Measurements from ENCODE around the gene VHLL.
"Not testable (repeated sequence)": the region's sequence is repeated elsewhere in the genome, so short reads cannot be mapped to it uniquely, and the experiment has no call there.

Gene VHLL

DNA sequence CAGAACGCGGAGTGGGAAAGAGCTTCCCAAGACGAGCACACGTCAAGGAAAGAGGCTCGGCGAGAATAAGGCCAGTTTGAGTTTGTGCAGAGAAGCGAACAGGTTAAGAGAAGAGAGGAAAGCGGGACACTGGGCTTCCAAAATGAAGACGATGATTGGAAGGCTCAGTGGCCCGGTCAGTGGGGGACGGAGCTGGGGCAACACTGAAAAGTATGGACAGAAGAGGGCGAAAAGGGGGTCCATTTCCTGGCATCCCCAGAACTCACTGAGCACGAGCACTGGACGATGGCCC is 38.7 kb upstream of the VHLL start:
- TF ChIP-seq, protein P1, sequence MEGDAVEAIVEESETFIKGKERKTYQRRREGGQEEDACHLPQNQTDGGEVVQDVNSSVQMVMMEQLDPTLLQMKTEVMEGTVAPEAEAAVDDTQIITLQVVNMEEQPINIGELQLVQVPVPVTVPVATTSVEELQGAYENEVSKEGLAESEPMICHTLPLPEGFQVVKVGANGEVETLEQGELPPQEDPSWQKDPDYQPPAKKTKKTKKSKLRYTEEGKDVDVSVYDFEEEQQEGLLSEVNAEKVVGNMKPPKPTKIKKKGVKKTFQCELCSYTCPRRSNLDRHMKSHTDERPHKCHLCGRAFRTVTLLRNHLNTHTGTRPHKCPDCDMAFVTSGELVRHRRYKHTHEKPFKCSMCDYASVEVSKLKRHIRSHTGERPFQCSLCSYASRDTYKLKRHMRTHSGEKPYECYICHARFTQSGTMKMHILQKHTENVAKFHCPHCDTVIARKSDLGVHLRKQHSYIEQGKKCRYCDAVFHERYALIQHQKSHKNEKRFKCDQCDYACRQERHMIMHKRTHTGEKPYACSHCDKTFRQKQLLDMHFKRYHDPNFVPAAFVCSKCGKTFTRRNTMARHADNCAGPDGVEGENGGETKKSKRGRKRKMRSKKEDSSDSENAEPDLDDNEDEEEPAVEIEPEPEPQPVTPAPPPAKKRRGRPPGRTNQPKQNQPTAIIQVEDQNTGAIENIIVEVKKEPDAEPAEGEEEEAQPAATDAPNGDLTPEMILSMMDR (IDR thresholded peaks at IDR 0.05; ENCODE audit: control insufficient read depth, insufficient read depth, low read depth, low read length, missing control alignments), result no peak
- H3K4me3 ChIP-seq (ENCODE audit: control insufficient read depth, low read depth, low read length), result peak overlapping the region; percentile 56
- DNase-seq (ENCODE audit: low read depth), result no peak

DNA sequence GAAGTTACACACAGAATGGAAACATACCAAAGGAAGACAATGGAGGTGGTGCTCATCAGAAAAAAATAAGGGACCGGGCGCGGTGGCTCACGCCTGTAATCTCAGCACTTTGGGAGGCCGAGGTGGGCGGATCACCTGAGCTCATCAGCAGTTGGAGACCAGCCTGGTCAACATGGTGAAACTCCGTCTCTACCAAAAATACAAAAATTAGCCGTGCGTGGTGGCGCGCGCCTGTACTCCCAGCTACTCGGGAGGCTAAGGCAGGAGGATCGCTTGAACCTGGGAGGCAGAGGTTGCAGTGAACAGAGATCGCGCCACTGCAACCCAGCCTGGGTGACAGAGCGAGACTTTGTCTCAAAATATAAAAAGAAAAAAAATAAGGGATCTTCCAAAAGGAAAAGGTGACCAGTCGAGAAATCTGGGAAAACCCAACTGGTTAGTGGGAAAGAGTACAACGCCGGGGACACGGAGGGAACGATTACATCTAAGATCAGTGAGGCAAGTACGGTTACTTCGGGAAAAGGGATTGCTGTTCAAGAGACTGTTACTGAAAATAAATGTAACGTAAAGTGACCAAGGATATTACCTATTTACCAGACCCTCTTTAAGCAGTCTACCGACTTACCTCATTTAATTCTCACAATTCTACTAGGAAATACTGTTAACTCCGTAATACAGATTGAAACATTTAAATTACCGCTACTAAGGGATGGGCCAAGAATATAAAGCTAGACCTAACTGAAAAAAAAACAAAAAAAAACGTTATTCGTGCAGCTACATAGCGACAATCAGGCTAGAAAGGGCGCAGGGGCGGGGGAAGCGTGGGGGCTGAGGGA is 38.2 kb upstream of the VHLL start:
- no peak for DNase-seq (ENCODE audit: low read depth)
- peak overlapping the region; percentile 56 for H3K4me3 ChIP-seq (ENCODE audit: control insufficient read depth, low read depth, low read length)
- TF ChIP-seq, protein P1 (IDR thresholded peaks at IDR 0.05; ENCODE audit: control insufficient read depth, insufficient read depth, low read depth, low read length, missing control alignments), result no peak

DNA sequence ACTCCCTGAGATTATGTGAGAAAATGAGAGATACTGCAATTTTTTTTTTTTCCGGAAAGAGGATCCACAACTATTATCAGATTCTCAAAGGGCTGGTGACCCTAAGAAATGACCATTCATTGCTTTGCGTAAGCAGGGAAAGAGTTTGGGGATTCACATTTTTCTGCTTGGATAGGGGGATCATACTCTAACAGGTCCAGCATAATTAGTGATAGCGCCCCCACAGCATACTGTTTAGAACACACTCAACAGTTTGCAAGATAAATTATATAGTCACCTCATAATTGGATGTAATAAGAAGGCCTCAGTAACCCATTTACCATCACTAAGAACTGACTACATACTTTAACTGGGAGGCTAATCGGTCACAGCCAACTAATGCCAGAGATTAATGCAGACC is 37.1 kb upstream of the VHLL start:
- TF ChIP-seq, protein P1 (IDR thresholded peaks at IDR 0.05; ENCODE audit: control insufficient read depth, insufficient read depth, low read depth, low read length, missing control alignments), result no peak
- DNase-seq (ENCODE audit: low read depth), result no peak
- H3K4me3 ChIP-seq (ENCODE audit: control insufficient read depth, low read depth, low read length), result no peak overlapping the region; the same call in 1 of the 2 replicates

DNA sequence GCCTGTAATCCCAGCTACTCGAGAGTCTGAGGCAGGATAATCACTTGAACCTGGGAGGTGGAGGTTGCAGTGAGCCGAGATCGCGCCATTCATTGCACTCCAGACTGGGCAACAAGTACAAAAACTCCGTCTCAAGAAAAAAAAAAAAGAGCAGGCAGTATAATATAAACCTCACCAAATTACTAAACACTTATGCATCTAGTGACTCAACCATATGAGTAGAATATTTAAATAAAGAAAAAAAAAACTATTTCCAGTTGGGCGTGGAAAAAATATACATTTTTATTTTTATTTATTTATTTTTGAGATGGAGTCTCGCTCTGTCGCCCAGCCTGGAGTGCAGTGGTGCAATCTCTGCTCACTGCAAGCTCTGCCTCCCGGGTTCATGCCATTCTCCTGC is 24.1 kb upstream of the VHLL start:
- not testable (repeated sequence) for DNase-seq (ENCODE audit: low read depth); H3K4me3 ChIP-seq (ENCODE audit: control insufficient read depth, low read depth, low read length)

DNA sequence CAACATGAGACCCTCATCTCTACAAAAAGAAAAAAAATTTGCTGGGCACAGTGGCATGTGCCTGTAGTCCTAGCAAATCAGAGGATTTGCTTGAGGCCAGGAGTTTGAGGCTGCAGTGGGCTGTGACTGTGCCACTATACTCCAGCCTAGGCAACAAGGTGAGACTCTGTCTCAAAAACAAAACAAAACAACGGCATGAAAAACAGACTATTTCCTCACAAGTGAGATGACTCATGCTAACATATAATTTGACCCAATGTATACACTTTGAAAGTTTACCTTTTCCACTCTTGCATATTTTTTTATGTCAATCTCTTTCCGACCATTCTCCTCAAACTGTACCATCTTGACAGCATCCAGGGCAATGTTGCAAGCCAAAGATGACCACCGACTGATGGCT is 21.5 kb upstream of the VHLL start:
- TF ChIP-seq, protein P1 (IDR thresholded peaks at IDR 0.05; ENCODE audit: control insufficient read depth, insufficient read depth, low read depth, low read length, missing control alignments), result no peak
- no peak for DNase-seq (ENCODE audit: low read depth)
- no peak overlapping the region for H3K4me3 ChIP-seq (ENCODE audit: control insufficient read depth, low read depth, low read length)

DNA sequence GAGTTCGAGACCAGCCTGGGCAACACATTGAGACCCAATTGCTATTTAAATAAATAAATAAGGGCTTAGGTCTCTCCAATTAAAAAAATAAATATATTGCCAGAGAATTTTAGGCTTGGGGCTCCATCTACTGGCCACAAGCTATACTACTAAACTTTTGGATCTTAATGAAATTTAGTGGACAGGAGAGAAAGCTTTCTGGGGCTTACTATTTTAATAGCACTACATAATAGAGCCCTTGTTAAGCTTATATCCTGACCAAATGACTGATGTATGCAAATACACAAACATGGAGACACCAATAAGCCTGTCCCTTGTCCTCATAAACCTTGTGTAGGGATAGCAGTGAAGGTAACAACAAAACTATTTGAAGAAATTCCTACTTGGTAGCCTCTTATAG is 20.6 kb upstream of the VHLL start:
- H3K4me3 ChIP-seq (ENCODE audit: control insufficient read depth, low read depth, low read length), result no peak overlapping the region
- no peak for DNase-seq (ENCODE audit: low read depth)
- TF ChIP-seq, protein P1 (IDR thresholded peaks at IDR 0.05; ENCODE audit: control insufficient read depth, insufficient read depth, low read depth, low read length, missing control alignments), result peak; percentile 52

DNA sequence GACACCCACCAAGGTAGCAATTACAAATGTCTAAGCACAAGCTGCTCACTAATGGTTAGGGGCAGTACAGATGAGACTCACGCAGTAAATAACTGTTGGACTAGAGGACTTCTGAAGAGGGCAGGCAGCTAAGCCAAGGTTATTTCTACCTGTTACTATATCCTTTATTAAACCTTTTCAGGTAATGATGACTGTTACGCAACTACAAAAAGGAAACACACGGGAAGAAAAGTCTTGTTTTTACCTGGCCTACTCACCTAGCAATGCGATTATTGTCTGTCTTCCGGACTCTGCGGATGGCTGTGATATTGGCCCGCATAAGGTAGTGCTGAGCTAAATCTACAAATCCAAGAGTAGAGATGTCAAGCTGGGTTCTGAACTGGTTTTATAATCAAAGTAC is 17.8 kb upstream of the VHLL start:
- TF ChIP-seq, protein P1 (IDR thresholded peaks at IDR 0.05; ENCODE audit: control insufficient read depth, insufficient read depth, low read depth, low read length, missing control alignments), result no peak
- DNase-seq (ENCODE audit: low read depth), result no peak
- H3K4me3 ChIP-seq (ENCODE audit: control insufficient read depth, low read depth, low read length), result no peak overlapping the region
